HepG2 (cell line): ENCODE measurements around the gene USP20. TPM values are rescaled to one million over a fixed set of nuclear protein-coding genes. Genes with fewer than 3 reads are reported as not detected.

Experiments
- AKNA ChIP-seq: sonication (generic); formaldehyde crosslinking; IDR thresholded peaks from 2 replicates; pipeline ENCODE4 v1.4.0; 2020; ENCODE audit warnings: missing genetic modification reagents, borderline replicate concordance
- CCAR2 ChIP-seq: fragments of 200-400 bp; formaldehyde crosslinking; optimal IDR thresholded peaks from 2 replicates; pipeline ENCODE3; 2018; ENCODE audit warnings: low read depth, mild to moderate bottlenecking, low read length, moderate library complexity
- CENPX ChIP-seq: sonication (generic); formaldehyde crosslinking; IDR thresholded peaks from 2 replicates; pipeline ENCODE4 v1.9.0; 2021; ENCODE audit warnings: mild to moderate bottlenecking, missing genetic modification reagents, moderate library complexity
- PCBP1 ChIP-seq: fragments of 200-400 bp; formaldehyde crosslinking; IDR thresholded peaks from 2 replicates; pipeline ENCODE4 v1.6.1; 2017; ENCODE audit warnings: mild to moderate bottlenecking, low read depth, low read length, borderline replicate concordance
- POGZ ChIP-seq: sonication (generic); formaldehyde crosslinking; IDR thresholded peaks from 2 replicates; pipeline ENCODE4 v1.4.0; 2020; ENCODE audit warnings: mild to moderate bottlenecking, missing genetic modification reagents
- RBAK ChIP-seq: sonication (generic); formaldehyde crosslinking; IDR thresholded peaks from 2 replicates; pipeline ENCODE4 v1.5.1; 2020; ENCODE audit warnings: mild to moderate bottlenecking, missing genetic modification reagents
- SOX6 ChIP-seq, 2 experiments: fragments of 450-650 bp in 1 of 2; sonication (generic) in 1 of 2; formaldehyde crosslinking in 1 of 2; IDR thresholded peaks; 2 replicates each; pipeline versions ENCODE4 v1.4.0 to v1.6.1; 2017 to 2020; ENCODE audit warnings: antibody characterized with exemption in 1 of 2, mild to moderate bottlenecking in 1 of 2, missing genetic modification reagents in 1 of 2
- ZFY ChIP-seq: sonication (generic); formaldehyde crosslinking; IDR thresholded peaks from 2 replicates; pipeline ENCODE4 v1.4.0; 2020; ENCODE audit warnings: missing genetic modification reagents
- ZNF124 ChIP-seq: sonication (generic); formaldehyde crosslinking; IDR thresholded peaks from 2 replicates; pipeline ENCODE4 v1.4.0; 2020; ENCODE audit warnings: missing genetic modification reagents
- ZNF264 ChIP-seq: sonication (generic); formaldehyde crosslinking; IDR thresholded peaks from 2 replicates; pipeline ENCODE4 v1.4.0; 2020; ENCODE audit warnings: missing genetic modification reagents
- ZNF3 ChIP-seq: IDR thresholded peaks from 2 replicates; pipeline ENCODE4 v1.7.0; 2017; ENCODE audit warnings: inconsistent platforms
- ZNF674 ChIP-seq: sonication (generic); formaldehyde crosslinking; IDR thresholded peaks from 2 replicates; pipeline ENCODE4 v1.5.0; 2020; ENCODE audit warnings: low read depth, mild to moderate bottlenecking, missing genetic modification reagents
- ZNF720 ChIP-seq: sonication (generic); formaldehyde crosslinking; IDR thresholded peaks from 2 replicates; pipeline ENCODE4 v1.4.0; 2020; ENCODE audit warnings: missing genetic modification reagents
- polyA plus RNA-seq, 8 experiments: library from polyadenylated mRNA; depleted of rRNA in 3 of 8; stranded (reverse) in 7 of 8; unstranded in 1 of 8; fragments of >200 nt; fragmentation: Illumina TruSeq in 4 of 8; extraction: Trizol in 4 of 8; gene quantifications; 2 replicates each; pipeline versions ENCODE4 v1.2.1 to v1.2.3, GENCODE V29; 2011 to 2016; ENCODE audit warnings: low read depth in 4 of 8, missing spikeins in 1 of 8, mixed read lengths in 1 of 8; ENCODE audit not compliant: insufficient read depth in 1 of 8
- total RNA-seq, 5 experiments: library from RNA; depleted of rRNA; stranded (reverse); fragments of >200 nt; fragmentation: Illumina TruSeq; extraction: Trizol; gene quantifications; 2 replicates each; pipeline ENCODE4 v1.2.3, GENCODE V29; 2016; ENCODE audit warnings: low read depth in 1 of 5
- TF ChIP-seq, protein P1 (sequence below), 2 experiments: sonication (generic) in 1 of 2; formaldehyde crosslinking in 1 of 2; IDR thresholded peaks; 2 replicates each; pipeline versions ENCODE4 v1.6.1 to v1.9.0; 2014 to 2022; ENCODE audit warnings: antibody characterized with exemption in 1 of 2, borderline replicate concordance in 1 of 2, inconsistent platforms in 1 of 2, low read depth in 1 of 2, missing genetic modification reagents in 1 of 2
- TF ChIP-seq, protein P2 (sequence below): sonication (generic); formaldehyde crosslinking; IDR thresholded peaks from 2 replicates; pipeline ENCODE4 v1.4.0; 2020; ENCODE audit warnings: missing genetic modification reagents, borderline replicate concordance

Gene USP20
- total and polyA plus RNA-seq, 2 of the 13 experiments (the other 11 are each of a cell fraction or from before 2014, with no cell fraction given) = 4.4 to 5.9 TPM

DNA sequence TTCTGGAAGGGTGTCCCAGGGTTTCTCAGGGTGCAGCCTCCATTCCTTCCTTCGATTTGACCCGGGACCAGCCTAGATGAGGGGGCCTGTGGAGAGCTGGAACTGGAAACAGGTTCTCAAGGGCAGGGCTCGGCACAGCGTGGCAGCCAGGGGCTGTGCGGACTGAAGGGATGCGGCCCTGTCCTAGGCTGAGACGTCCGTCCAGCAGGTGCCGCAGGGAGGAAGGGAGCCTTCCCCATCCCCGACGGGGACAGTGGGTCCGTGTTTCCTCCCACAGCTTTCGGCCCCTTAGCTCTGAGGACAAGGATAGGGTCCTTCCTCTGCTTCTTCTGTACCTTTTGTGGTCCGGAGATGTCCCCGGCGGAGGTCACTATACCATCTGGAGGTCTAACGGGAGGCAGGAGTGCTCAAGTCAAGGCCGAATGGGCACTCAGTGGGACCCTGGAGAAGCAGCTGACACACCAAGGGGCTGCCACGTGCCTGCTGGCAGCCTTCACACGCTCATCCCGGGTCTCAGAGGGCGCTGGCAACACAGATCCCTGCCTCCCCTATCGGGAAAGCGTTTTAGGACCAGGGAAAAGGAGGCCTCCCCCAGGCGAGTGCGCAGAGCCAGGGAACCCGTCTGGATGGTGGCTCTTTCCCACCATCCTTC, 49.9 kb downstream of the USP20 start (continued):
- TF ChIP-seq, protein P1, sequence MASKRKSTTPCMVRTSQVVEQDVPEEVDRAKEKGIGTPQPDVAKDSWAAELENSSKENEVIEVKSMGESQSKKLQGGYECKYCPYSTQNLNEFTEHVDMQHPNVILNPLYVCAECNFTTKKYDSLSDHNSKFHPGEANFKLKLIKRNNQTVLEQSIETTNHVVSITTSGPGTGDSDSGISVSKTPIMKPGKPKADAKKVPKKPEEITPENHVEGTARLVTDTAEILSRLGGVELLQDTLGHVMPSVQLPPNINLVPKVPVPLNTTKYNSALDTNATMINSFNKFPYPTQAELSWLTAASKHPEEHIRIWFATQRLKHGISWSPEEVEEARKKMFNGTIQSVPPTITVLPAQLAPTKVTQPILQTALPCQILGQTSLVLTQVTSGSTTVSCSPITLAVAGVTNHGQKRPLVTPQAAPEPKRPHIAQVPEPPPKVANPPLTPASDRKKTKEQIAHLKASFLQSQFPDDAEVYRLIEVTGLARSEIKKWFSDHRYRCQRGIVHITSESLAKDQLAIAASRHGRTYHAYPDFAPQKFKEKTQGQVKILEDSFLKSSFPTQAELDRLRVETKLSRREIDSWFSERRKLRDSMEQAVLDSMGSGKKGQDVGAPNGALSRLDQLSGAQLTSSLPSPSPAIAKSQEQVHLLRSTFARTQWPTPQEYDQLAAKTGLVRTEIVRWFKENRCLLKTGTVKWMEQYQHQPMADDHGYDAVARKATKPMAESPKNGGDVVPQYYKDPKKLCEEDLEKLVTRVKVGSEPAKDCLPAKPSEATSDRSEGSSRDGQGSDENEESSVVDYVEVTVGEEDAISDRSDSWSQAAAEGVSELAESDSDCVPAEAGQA (IDR thresholded peaks at IDR 0.05; ENCODE audit: low read depth) = no peak
- TF ChIP-seq, protein P1 (CRISPR knock-in tag; IDR thresholded peaks at IDR 0.05; ENCODE audit: borderline replicate concordance) = no peak
- TF ChIP-seq ZNF720 (CRISPR knock-in tag) = no peak
- no peak for TF ChIP-seq AKNA (CRISPR knock-in tag)
- 0 out of 2 replicates have a peak, but pooled peaks have one; percentile 23 for TF ChIP-seq RBAK (CRISPR knock-in tag)
- no peak for TF ChIP-seq ZNF674
- no peak for TF ChIP-seq POGZ
- no peak for TF ChIP-seq CCAR2
- TF ChIP-seq ZNF124 (CRISPR knock-in tag) = 0 out of 2 replicates have a peak, but pooled peaks have one; percentile 9
- no peak for TF ChIP-seq CENPX
- TF ChIP-seq SOX6 (IDR thresholded peaks at IDR 0.05) = no peak
- TF ChIP-seq SOX6 (CRISPR knock-in tag; IDR thresholded peaks at IDR 0.05) = no peak
- TF ChIP-seq ZFY = peak; percentile 68
- TF ChIP-seq PCBP1 = 0 out of 2 replicates have a peak, but pooled peaks have one; percentile 15
- TF ChIP-seq ZNF3 = no peak
- TF ChIP-seq ZNF264 (CRISPR knock-in tag) = 0 out of 2 replicates have a peak, but pooled peaks have one; percentile 35
- TF ChIP-seq, protein P2, sequence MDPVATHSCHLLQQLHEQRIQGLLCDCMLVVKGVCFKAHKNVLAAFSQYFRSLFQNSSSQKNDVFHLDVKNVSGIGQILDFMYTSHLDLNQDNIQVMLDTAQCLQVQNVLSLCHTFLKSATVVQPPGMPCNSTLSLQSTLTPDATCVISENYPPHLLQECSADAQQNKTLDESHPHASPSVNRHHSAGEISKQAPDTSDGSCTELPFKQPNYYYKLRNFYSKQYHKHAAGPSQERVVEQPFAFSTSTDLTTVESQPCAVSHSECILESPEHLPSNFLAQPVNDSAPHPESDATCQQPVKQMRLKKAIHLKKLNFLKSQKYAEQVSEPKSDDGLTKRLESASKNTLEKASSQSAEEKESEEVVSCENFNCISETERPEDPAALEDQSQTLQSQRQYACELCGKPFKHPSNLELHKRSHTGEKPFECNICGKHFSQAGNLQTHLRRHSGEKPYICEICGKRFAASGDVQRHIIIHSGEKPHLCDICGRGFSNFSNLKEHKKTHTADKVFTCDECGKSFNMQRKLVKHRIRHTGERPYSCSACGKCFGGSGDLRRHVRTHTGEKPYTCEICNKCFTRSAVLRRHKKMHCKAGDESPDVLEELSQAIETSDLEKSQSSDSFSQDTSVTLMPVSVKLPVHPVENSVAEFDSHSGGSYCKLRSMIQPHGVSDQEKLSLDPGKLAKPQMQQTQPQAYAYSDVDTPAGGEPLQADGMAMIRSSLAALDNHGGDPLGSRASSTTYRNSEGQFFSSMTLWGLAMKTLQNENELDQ (CRISPR knock-in tag) = no peak
